Testis (tissue), 2 donors: ENCODE results near the gene PIK3C3.

Experiments
- CTCF ChIP-seq, 3 experiments: fragments of 450-650 bp in 2 of 3; fragments of 200-600 bp in 1 of 3; sonication (generic) in 1 of 3; IDR thresholded peaks; one replicate each; pipeline ENCODE4 v1.5.1; 2016 to 2019; ENCODE audit warnings: antibody characterized with exemption in 3 of 3, mild to moderate bottlenecking in 2 of 3, moderate library complexity in 1 of 3
- POLR2A ChIP-seq: fragments of 450-650 bp; IDR thresholded peaks from one replicate; pipeline ENCODE4 v1.6.1; 2017; ENCODE audit warnings: antibody characterized with exemption, mild to moderate bottlenecking, moderate library complexity

DNA sequence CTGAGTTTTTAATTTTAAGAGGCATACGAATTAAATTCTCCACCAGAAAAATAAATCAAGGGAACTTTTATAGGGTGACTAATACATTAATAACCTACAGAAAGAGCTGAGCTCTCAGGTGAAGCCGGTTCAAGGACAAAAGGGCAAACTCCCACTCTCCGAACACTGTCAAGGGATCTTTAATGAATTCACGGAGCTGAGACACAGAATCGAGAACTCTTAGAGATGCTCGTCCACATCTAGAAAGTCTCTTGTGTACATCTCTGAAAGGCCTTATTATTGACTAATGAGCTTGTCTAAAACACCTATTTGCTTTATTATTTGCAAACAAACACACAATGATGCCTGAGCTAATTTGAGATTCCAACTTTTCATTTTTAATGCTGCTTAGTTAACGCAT is 33.3 kb upstream of the PIK3C3 start:
- TF ChIP-seq CTCF (IDR thresholded peaks at IDR 0.05) (no peak), POLR2A (no peak)
